ENCODE measurements around the gene GDPD5. TPM values are rescaled to one million over a fixed set of nuclear protein-coding genes. Genes with fewer than 3 reads are reported as not detected.

Gene GDPD5
- total and polyA plus RNA-seq, 2 donors (not counting 3 experiments of a cell fraction or from before 2014, with no cell fraction given), result 60.2 to 79.2 TPM

DNA sequence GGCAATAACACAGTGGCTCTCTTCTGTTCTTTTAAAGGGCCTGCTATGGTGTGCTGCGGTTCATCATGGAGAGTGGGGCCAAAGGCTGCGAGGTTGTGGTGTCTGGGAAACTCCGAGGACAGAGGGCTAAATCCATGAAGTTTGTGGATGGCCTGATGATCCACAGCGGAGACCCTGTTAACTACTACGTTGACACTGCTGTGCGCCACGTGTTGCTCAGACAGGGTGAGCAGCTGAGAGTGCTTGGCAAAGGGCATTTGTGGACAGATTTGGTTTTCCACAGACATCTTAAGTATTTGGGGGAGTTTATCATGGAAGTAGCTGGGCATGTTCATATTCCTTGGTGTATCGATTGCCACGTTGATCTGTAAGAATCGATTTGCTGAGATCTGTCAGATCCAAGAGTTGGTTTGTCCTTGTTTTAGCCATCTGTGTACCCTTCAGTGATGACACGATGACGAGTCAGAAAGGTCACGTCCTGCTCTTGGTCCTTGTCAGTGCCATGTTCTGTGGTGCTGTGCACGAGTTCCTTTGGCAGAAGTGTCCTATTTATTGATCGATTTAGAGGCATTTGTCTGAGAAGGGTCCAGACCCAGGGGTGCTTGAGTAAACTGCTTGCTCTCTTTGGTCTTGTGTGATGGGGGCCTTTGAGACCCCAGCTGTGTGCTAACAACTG, 121.6 kb downstream of the GDPD5 start:
- Histone ChIP-seq H3K9me3 (replicated peaks; ENCODE audit: control insufficient read depth, insufficient read depth, low read length) (no peaks in the 10 kb centered on the region), H3K36me3 (ENCODE audit: control insufficient read depth in 2 of 2, extremely low read depth in 1 of 2, insufficient read depth in 2 of 2, low read length in 2 of 2) (peaks cover 36 to 45% of the 10 kb centered on the region in 2 experiments), H3K9ac (replicated peaks; ENCODE audit: extremely low read depth, insufficient read depth, low read length) (no peak overlapping the region), H3K27ac (ENCODE audit: insufficient read depth, low read depth, low read length) (no peak overlapping the region), H4K20me1 (replicated peaks; ENCODE audit: control insufficient read depth, extremely low read depth, insufficient read depth, low read length) (peaks cover 9% of the 10 kb centered on the region), H3K4me1 (ENCODE audit: control insufficient read depth, extremely low read depth, insufficient read depth, low read length) (peaks cover 59% of the 10 kb centered on the region), H3K9me1 (replicated peaks; ENCODE audit: control insufficient read depth, extremely low read depth, insufficient read depth, low read length) (no peaks in the 10 kb centered on the region), H2AFZ (ENCODE audit: low read depth, low read length) (no peak overlapping the region), H3K4me3 (replicated peaks in 1 of 3; ENCODE audit: insufficient read depth in 1 of 3, low read depth in 1 of 3, low read length in 3 of 3) (no peak overlapping the region), H3K27me3 (ENCODE audit: control insufficient read depth in 2 of 2, insufficient read depth in 2 of 2, low read length in 2 of 2) (no peaks in the 10 kb centered on the region), H3K79me2 (ENCODE audit: control insufficient read depth, insufficient read depth, low read length) (peaks cover 82% of the 10 kb centered on the region), H3K4me2 (ENCODE audit: insufficient read depth, low read length) (no peak overlapping the region)
- ChIA-PET CTCF (interaction anchor here (2.1 kb wide), 1 partner anchor 16 kb away, joined by 8 read pairs; no protein-coding TSS in a partner anchor), POLR2A (no interaction called here)
- no TSS peak for BruUV-seq (replicated peaks)
- DNase-seq (ENCODE audit: low read depth, low spot score) (no peak), FAIRE-seq (no peak)
- intact Hi-C loops (cut with micrococcal nuclease) (no loop called here), dilution Hi-C loops (cut with MboI; ENCODE audit: extremely low pct_ligation_motif_present, low sequenced_read_pairs) (no loop called here)
- TF ChIP-seq, protein P1, sequence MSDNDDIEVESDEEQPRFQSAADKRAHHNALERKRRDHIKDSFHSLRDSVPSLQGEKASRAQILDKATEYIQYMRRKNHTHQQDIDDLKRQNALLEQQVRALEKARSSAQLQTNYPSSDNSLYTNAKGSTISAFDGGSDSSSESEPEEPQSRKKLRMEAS (IDR thresholded peaks at IDR 0.05; ENCODE audit: insufficient read depth, insufficient read length), result no peak
- TF ChIP-seq MYC (IDR thresholded peaks at IDR 0.05; ENCODE audit: low read depth, low read length) (no peak), FOS (IDR thresholded peaks at IDR 0.05; ENCODE audit: borderline replicate concordance, insufficient read depth, low read length) (no peak), POLR2A (IDR thresholded peaks at IDR 0.05; ENCODE audit: low read depth, low read length) (no peak), POLR2AphosphoS5 (IDR thresholded peaks at IDR 0.05; ENCODE audit: insufficient read depth, low read depth, low read length) (no peak), EZH2 (IDR thresholded peaks at IDR 0.05; ENCODE audit: borderline replicate concordance, low read depth, low read length, severe bottlenecking) (no peak), JUN (IDR thresholded peaks at IDR 0.05; ENCODE audit: borderline replicate concordance, insufficient read depth, insufficient read length, low read depth) (no peak), GATA2 (IDR thresholded peaks at IDR 0.05; ENCODE audit: insufficient read depth, insufficient read length, low read depth, low read length) (no peak)
- TF ChIP-seq, protein P2, sequence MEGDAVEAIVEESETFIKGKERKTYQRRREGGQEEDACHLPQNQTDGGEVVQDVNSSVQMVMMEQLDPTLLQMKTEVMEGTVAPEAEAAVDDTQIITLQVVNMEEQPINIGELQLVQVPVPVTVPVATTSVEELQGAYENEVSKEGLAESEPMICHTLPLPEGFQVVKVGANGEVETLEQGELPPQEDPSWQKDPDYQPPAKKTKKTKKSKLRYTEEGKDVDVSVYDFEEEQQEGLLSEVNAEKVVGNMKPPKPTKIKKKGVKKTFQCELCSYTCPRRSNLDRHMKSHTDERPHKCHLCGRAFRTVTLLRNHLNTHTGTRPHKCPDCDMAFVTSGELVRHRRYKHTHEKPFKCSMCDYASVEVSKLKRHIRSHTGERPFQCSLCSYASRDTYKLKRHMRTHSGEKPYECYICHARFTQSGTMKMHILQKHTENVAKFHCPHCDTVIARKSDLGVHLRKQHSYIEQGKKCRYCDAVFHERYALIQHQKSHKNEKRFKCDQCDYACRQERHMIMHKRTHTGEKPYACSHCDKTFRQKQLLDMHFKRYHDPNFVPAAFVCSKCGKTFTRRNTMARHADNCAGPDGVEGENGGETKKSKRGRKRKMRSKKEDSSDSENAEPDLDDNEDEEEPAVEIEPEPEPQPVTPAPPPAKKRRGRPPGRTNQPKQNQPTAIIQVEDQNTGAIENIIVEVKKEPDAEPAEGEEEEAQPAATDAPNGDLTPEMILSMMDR (IDR thresholded peaks at IDR 0.05; ENCODE audit: extremely low read depth in 1 of 2, insufficient read depth in 1 of 2, low read depth in 1 of 2, low read length in 2 of 2), result no peak

All from endothelial cell of umbilical vein (primary cell).